NCI-H1694 (cell line): ENCODE results near the gene PRIMA1.

Experiments used
- DNase-seq: peaks from one replicate; lab custom pipeline; 2025; lab: John Stamatoyannopoulos, UW

The PRIMA1 gene

GRCh38 chr14:93794756-93795155 lies 6.5 kb upstream of the PRIMA1 start:
- no peak for DNase-seq

DNA sequence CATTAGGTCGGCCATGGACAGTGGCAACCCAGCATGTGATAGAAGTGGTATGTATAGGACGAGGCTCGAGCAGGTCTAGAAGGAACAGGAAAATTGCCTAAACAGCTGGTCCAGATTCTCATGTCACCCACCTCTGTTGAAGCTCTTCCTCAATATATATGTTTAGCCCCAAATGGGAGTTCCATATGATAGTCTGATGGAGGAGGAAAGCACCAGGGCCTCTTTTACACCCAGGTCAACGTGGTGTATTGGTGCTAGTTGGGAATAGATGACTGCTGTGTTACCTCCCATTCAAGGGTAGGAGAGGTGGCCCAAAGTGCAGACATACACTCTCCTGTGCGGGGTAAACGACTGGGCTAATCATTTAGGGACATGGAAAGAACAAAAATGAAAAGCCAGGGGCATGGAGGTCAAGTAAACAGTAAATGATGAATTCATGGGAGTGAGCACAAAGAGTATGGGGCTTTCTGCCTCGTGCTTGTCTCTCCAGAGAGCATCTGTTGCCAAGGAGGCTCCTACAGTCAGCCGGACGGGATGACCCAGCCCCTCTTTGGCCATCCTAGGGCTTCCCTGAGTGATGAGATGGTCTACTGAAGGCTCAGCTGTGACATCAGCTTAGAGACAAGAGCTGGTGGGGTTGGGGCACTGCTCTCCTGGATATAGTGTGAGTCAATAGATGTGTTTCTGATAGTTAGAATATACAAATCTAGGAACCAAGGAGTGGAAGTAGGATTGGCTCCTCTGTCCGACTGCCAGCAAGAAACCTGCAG lies 5.5 kb upstream of the PRIMA1 start:
- no peak for DNase-seq

- no peak for DNase-seq
Measured at GRCh38 chr14:93792391-93792790, 4.1 kb upstream of the PRIMA1 start.

- DNase-seq = no peak
Measured at GRCh38 chr14:93790966-93791365, 2.7 kb upstream of the PRIMA1 start.

DNA sequence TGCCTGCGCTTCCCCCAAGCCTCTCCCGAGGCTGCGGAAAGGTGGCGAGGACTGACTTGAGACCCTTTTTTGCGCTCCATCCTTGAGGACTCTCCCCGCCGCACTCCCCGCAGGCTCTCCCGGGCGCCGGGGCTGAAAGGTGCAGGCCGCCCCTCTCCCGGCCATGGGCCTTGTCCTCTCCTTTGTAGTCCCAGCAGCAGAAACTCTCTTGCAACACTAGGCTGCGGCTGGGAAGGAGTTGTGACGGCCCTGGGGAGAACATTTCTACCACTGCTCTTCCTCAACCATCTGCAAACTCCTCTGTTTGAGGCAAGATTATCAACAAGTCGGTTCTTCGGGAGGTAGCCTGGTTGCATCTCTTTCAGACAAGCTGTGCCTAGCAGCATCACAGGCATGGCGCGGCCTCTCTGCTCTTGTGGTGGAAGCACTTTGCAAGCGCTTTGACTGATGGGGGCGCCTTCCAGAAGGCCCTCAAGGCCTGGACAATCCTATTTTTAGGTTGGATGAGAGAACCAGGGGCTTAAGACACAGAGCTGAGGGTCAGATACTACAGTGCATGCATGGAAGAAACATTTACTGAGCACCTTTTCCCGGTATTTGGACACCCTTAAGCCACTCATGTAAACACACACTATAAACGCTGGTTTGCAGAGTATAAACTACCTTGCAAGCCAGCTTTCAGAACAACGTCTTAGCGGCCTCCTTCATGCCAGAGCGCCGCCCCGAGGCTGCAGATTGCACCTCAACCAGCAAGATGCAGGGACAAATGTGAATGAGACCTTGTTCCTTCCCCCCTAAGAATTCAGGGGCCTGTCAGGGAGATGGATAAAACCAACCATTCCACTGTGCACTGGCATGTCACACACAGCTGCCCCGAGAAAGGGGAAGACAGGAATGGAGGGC lies 1.2 kb upstream of the PRIMA1 start:
- DNase-seq = no peak

DNA sequence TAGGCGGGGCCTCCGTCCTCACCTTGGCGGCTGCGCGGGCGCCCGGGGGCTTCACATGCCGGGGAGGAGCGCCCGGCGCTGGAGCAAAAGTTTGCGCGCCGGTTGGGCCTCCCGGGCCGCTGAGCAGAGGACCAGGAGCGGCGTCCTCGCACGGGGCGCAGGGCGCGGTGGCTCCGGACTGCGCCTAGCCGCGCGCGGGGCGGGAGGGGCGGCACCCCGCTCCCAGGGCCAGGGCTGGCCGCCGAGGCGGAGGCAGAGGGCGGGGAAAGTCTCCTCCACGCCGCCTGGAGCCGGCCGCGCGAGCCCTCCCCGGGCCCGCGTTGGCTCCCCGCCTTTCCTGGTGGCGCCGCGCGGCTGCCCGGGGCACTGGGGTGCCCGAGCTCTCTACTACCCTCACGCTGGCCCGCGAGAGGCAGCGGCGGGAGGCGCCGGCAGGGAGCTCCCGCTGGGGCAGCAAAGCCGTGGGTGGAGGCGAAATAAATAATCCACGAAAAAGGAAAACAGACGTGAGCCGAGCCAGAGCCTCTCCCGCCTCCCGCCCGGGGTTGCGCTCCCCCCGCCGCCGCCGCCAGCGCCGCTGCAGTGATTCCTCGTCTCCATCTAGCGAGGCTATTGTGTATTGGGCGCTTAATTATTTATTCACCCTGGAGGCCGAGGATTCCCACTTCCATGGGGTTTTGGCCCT lies 400 bp upstream of the PRIMA1 start:
- DNase-seq = peak; percentile 72

DNA sequence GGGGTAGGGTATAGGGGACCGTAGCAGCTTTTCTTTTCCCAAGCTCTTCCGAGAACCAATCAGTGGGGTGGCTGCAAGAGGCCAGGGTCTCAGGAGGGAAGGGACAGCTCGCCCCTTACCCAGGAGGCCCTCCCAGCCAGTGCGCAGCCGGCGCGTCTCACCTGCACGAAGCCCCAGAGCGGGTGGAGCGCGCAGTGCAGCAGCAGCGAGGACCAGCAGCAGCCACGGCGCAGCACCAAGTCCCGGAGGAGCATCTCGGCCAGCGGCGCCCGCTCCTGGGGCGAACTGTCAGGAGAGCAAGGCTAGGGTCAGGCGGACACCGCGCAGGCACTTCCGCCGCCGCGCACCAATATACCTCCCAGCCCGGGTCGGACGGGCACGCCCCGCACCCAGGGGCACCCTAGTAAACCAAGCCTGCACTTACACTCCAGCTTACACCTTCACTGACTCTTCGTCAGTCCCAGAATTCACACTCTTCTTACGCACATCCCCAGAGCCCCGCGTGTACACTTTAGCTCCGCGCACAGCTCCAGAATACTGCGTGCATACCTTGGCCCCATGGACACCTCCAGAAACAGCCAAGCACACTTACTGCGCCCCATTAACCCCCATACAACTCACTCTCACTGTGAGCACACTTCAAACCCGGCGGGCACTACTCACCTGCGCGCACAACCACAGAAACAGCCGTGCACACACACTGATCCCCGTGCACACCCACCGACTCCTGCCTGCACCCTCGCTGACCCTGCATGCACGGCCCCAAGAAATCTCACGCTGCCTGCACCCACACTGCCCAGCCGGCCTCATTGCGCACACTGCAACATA lies 606 bp downstream of the PRIMA1 start:
- DNase-seq = no peak

DNA sequence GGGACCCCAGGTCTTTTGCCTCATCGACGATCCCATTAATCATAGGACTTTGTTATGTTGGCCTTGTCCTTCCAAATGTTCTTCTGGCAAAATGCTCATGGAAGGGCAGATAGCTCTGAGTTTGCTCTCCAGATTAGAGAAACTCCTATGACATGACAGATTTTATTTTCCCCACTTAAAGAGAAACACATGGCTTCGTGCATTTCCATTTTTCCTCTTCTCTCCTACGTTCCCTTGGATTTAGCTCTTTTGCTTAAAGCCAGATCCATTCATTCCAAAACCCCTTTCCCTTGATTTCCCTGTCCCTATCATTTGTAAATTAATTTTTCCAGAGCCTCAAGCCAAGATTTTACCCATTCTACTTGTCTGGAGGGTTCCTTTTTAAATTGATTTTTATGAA lies 2.9 kb downstream of the PRIMA1 start:
- DNase-seq = no peak

DNA sequence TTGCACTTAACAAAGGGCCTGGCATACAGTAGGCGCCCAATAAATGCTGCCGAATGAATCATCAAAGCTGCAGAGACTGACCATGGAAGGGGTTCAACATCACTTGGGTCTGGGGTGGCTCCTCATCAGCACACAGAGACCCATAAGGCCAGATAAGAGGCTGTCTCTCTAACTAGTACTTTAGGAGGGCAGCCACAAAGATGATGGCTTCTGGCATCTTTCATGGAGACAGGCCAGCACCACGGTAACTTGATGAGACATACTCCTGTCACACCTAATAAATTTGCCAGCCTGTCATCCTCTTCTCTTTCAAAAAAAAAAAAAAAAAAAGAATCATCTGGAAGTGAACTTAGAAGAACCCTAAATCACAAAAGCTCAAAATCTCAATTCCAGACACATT lies 3.4 kb downstream of the PRIMA1 start:
- no peak for DNase-seq

DNA sequence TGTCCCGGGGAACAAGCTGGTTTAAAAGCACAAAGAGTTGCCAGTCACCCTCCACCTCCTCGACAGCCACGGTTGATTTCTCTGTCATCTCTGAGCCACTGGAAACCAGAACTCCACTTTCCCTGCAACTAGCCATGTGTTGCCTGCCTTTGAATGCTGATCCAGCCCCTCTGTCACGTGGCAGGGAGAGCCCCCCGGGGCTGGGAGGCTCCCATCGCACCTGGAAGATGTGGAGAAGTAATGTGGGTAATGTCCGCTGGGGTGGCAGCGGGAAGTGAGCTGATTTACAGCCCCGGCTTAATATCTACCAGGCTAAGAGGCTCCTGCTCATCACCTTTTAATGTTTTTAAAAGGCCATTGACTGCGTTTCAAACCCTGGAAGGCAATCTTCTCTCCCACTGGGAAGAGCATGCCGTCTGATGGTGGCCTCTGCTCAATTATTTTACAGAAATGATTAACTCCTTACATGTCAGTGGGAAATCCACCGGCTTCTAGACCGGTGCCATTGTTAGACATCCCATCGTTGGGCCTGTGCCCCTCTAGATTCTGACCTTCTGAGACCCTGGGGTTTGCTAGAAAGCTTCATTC lies 7.4 kb downstream of the PRIMA1 start:
- no peak for DNase-seq

DNA sequence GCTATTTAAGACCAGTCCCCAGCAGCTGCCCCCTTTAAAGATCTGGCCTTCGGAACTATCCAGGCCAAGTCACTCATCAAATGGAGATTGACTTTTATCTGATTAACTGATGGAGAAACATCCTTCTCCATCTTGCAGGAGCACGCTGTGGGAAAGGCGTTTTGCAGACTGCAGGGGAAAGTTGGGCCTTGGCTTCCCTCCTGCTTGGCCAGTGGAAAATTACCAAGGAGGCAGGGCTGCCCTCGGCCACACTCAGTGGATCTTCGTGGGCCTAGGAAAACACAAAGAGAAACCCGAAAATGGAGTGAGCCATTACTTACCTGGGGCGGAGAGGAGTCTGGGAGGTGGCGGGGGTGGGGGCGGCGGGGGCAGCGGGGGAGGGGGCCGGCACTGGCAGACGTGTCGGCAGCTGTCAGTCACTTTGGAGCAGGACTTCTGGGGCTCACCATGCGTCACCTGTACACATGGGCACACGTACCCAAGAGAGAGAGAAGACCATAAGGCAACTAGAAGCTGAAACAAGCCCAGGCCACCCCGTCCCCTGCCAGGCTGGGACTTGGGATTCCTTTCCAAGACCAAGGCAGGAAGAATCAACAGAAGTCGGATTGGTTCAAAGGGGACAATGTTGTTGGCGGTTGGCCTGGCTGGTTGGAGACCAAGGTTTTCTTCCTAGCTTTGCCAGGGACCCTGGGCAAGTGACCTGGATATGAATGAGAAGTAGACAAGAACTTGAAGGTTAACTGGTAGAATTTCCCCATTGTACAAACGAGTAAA lies 9.2 kb downstream of the PRIMA1 start:
- DNase-seq = no peak

DNA sequence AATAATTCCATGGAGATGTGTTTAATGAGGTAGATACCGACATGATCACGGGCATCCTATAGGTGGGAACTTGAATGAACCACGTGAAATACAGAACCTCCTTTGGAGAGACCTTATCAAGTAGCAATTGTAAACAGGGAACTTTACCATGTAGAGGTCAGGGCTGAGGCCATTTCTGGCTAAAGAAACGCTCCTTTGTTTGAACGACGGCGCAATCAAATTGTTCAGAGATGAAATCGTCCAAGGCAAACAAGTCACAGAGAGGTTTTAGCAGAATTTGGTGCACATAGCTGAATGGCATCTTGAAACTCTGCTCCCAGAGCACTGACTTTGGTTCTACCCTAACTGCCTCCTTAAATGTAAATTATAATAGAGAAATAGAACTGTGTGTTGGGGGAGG lies 9.8 kb downstream of the PRIMA1 start:
- no peak for DNase-seq

- no peak for DNase-seq
Measured at GRCh38 chr14:93775744-93776143, 12.5 kb downstream of the PRIMA1 start.

DNA sequence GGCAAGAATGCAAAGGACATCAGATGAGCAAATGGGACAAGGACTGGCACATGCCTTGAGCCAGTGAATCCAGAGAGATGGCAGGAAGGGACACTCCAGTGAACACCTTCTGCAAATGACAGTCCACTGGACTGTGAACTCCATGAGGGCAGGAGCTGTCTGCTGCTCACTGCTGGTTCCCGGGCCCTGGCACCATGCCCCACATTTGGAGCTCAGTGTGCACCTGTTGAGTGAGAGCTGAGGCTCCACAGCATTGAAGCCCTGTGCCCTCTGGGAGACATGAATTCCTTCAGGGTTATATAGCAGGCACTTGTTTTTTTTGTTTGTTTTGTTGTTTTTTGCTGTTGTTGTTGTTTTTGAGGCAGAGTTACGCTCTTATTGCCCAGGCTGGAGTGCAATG lies 13.1 kb downstream of the PRIMA1 start:
- DNase-seq = no peak

- no peak for DNase-seq
Measured at GRCh38 chr14:93772263-93772662, 16.0 kb downstream of the PRIMA1 start.

DNA sequence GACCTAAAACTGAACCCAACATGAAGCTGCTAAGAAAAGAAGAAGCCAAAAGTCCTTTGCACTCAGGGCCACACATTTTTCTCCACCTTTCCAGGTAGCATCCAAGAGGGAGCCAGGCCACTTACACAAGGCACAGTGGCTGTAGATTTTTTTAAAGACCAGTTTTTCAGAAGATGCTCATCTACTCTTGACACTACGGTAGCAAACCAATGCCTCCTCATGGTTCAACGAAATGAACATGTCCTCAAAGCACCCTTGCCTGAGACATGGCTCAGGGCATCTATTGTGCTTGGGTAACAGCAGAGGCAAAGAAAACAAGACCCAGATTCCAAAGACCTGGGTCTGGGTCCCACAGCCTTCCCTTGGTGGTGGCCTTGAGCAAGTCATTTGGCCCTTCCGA lies 22.3 kb downstream of the PRIMA1 start:
- no peak for DNase-seq

- DNase-seq = no peak
Measured at GRCh38 chr14:93765155-93765554, 23.1 kb downstream of the PRIMA1 start.

GRCh38 chr14:93764211-93764659 lies 24.1 kb downstream of the PRIMA1 start:
- no peak for DNase-seq

- DNase-seq = peak; percentile 53
Measured at GRCh38 chr14:93759719-93760307, 28.5 kb downstream of the PRIMA1 start.

- DNase-seq = no peak
Measured at GRCh38 chr14:93757206-93757605, 31.1 kb downstream of the PRIMA1 start.
